ENCODE measurements around the gene SEC14L5.

SEC14L5 gene

DNA sequence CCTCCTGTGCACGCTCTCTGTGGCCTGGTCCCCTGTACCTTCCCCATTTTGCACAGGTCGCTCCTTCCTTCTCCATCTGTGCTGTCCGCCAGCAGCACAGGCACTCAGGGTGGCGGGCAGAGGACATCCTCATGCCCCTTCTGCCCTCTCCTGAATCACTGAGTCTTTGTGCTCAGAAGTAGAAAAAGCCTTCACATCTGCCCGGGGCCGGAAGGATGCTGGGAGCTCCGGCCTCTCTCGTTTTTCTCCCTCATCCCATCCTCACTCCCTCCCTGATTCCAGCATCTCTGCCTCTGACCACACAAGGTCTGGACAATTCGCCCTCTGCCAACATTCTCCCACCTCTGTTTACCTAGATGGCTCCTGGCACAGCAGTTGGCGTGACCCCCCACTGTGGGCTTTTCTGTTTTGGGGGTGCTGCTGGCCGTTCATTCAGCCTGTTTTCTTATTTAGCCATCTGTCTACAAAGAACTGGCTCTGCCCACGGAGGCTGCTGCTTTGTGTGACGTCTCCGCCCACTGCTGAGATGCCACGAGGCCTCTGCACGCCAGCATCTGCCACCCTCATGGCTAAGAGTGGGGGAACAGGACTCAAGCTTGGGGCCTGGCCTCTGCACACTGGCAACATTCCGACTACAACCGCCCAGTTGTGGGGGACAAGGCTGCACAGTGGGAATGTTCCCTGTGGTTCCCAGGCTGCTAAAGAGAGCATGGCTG, 36.7 kb downstream of the SEC14L5 start:
- TF ChIP-seq, protein P1, sequence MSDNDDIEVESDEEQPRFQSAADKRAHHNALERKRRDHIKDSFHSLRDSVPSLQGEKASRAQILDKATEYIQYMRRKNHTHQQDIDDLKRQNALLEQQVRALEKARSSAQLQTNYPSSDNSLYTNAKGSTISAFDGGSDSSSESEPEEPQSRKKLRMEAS (IDR thresholded peaks at IDR 0.05; ENCODE audit: low read depth, low read length): no peak
- TF ChIP-seq MYC (IDR thresholded peaks at IDR 0.05; ENCODE audit: low read depth, low read length) (no peak), POLR2A (IDR thresholded peaks at IDR 0.05; ENCODE audit: extremely low read depth, insufficient read length) (no peak)
- TF ChIP-seq, protein P2, sequence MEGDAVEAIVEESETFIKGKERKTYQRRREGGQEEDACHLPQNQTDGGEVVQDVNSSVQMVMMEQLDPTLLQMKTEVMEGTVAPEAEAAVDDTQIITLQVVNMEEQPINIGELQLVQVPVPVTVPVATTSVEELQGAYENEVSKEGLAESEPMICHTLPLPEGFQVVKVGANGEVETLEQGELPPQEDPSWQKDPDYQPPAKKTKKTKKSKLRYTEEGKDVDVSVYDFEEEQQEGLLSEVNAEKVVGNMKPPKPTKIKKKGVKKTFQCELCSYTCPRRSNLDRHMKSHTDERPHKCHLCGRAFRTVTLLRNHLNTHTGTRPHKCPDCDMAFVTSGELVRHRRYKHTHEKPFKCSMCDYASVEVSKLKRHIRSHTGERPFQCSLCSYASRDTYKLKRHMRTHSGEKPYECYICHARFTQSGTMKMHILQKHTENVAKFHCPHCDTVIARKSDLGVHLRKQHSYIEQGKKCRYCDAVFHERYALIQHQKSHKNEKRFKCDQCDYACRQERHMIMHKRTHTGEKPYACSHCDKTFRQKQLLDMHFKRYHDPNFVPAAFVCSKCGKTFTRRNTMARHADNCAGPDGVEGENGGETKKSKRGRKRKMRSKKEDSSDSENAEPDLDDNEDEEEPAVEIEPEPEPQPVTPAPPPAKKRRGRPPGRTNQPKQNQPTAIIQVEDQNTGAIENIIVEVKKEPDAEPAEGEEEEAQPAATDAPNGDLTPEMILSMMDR (IDR thresholded peaks at IDR 0.05; ENCODE audit: low read depth, low read length): no peak
- DNase-seq (ENCODE audit: low read depth): no peak
- no peak overlapping the region for H3K4me3 ChIP-seq (ENCODE audit: low read depth, low read length)

- no peak for TF ChIP-seq MYC (IDR thresholded peaks at IDR 0.05; ENCODE audit: low read depth, low read length)
- no peak for TF ChIP-seq POLR2A (IDR thresholded peaks at IDR 0.05; ENCODE audit: extremely low read depth, insufficient read length)
- TF ChIP-seq, protein P2 (IDR thresholded peaks at IDR 0.05; ENCODE audit: low read depth, low read length): no peak
- TF ChIP-seq, protein P1 (IDR thresholded peaks at IDR 0.05; ENCODE audit: low read depth, low read length): no peak
- H3K4me3 ChIP-seq (ENCODE audit: low read depth, low read length): no peak overlapping the region
- DNase-seq (ENCODE audit: low read depth): no peak
These were observed 42.5 kb downstream of the SEC14L5 start for GRCh38 chr16:5000573-5001001.

DNA sequence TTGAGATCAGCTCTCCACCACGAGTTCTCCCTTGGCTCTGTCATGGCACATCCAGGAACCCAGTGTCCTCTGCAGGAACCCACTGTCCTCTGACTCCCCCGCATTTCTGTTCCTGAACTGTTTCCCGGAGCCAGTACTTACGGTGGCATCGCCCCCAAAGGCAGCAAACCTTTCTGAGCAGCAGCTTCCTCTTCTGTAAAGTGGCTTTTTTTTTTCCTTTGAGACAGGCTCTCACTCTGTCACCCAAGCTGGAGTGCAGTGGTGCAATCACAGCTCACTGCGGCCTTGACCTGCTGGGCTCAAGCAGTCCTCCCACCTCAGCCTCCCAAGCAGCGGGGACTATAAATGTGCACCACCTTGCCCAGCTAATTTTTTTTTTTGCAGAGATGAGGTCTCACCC, 43.4 kb downstream of the SEC14L5 start:
- DNase-seq (ENCODE audit: low read depth): peak; percentile 87
- TF ChIP-seq MYC (IDR thresholded peaks at IDR 0.05; ENCODE audit: low read depth, low read length) (no peak), POLR2A (IDR thresholded peaks at IDR 0.05; ENCODE audit: extremely low read depth, insufficient read length) (no peak)
- TF ChIP-seq, protein P2 (IDR thresholded peaks at IDR 0.05; ENCODE audit: low read depth, low read length): no peak
- TF ChIP-seq, protein P1 (IDR thresholded peaks at IDR 0.05; ENCODE audit: low read depth, low read length): no peak
- no peak overlapping the region for H3K4me3 ChIP-seq (ENCODE audit: low read depth, low read length)

DNA sequence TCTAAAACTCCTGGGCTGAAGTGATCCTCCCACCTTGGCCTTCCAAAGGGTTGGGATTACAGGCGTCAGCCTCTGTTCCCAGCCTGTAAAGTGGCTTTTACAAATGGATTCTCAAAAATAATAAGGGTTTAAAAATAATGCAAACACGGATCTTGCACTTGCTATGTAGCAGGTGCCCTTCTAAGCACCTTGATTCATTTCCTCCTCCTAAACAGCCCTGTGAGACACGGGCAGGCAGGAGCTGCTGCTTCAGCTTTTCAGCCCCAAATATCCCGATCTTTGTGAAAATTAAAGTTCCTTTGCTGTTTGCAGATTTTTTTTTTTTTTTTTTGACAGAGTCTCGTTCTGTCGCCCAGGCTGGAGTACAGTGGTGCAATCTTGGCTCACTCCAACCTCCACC, 43.9 kb downstream of the SEC14L5 start:
- H3K4me3 ChIP-seq (ENCODE audit: low read depth, low read length): no peak overlapping the region
- no peak for DNase-seq (ENCODE audit: low read depth)
- no peak for TF ChIP-seq MYC (IDR thresholded peaks at IDR 0.05; ENCODE audit: low read depth, low read length)
- TF ChIP-seq POLR2A (IDR thresholded peaks at IDR 0.05; ENCODE audit: extremely low read depth, insufficient read length): no peak
- TF ChIP-seq, protein P1 (IDR thresholded peaks at IDR 0.05; ENCODE audit: low read depth, low read length): no peak
- TF ChIP-seq, protein P2 (IDR thresholded peaks at IDR 0.05; ENCODE audit: low read depth, low read length): no peak

DNA sequence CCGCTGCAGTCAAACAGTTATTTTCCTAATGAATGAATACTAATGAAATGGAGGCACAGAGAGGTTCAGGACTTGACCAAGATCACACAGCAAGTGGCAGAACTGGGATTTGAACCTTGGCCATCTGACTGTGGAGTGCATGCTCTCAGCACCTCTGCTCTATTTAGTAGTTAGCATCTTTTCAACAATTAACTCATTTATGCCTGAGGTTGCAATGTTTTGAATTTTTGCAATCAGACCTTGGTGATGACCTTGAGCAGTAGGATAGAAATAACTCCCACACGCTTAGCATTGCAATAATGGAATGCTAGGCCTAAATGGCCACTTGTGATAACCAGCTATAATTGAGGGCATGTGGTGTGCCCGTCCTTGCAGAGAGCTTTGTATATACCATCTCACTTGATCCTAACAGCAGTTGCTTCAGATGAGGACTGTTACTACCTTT, 44.6 kb downstream of the SEC14L5 start:
- DNase-seq (ENCODE audit: low read depth): no peak
- TF ChIP-seq, protein P2 (IDR thresholded peaks at IDR 0.05; ENCODE audit: low read depth, low read length): no peak
- TF ChIP-seq POLR2A (IDR thresholded peaks at IDR 0.05; ENCODE audit: extremely low read depth, insufficient read length): no peak
- TF ChIP-seq, protein P1 (IDR thresholded peaks at IDR 0.05; ENCODE audit: low read depth, low read length): no peak
- TF ChIP-seq MYC (IDR thresholded peaks at IDR 0.05; ENCODE audit: low read depth, low read length): no peak
- no peak overlapping the region for H3K4me3 ChIP-seq (ENCODE audit: low read depth, low read length)

Measured in NB4 (cell line).